Measurements from ENCODE around the gene FOXE3.

GRCh38 chr1:47448462-47449222 lies 32.6 kb downstream of the FOXE3 start:
- TF ChIP-seq CTCF (conservative IDR thresholded peaks at IDR 0.05; ENCODE audit: low read depth, low read length) (no peak), EZH2 (IDR thresholded peaks at IDR 0.05; ENCODE audit: low read length, unreplicated experiment) (no peak), EZH2phosphoT487 (IDR thresholded peaks at IDR 0.05; ENCODE audit: borderline replicate concordance, low read length) (no peak)

All from PC-3 (cell line).